A549 treated with DMSO at 1 μM for 4 hours (cell line): Measurements from ENCODE around the gene PTPRJ. TPM values are rescaled to one million over a fixed set of nuclear protein-coding genes. Genes with fewer than 3 reads are reported as not detected.

ENCODE experiments used
- total RNA-seq: library from RNA; stranded (reverse); fragments of 200-300 nt; extraction: Qiagen RNA extraction; gene quantifications from 5 replicates; pipeline ENCODE4 v1.2.3, GENCODE V29; 2022; ENCODE audit warnings: low read depth

Gene PTPRJ
- 36.5 to 56.4 TPM (median 53.9 TPM) in 5 replicates for total RNA-seq

GRCh38 chr11:47980088-47980906 lies at the start of gene PTPRJ:
PTPRJ (plus strand) TSS chr11:47980559; CDS start chr11:47980913, 354 bp downstream.

GRCh38 chr11:48216510-48216909 lies 236.2 kb downstream of the PTPRJ start, which contains the start of gene OR4B1:
OR4B1 (plus strand) TSS chr11:48216810; CDS start chr11:48216810, 0 bp downstream.

Other genes with a start within 250 kb of the PTPRJ start
- 49.9 to 59.7 TPM (median 57.4 TPM) in 5 replicates for gene FNBP4, start 213.2 kb upstream of the PTPRJ start, total RNA-seq
- 27.4 to 35.0 TPM (median 33.0 TPM) in 5 replicates for gene NUP160, start 132.2 kb upstream of the PTPRJ start, total RNA-seq
- gene OR4B1, start 236.3 kb downstream of the PTPRJ start, total RNA-seq, result not detected in 5 replicates